Mucosa of rectum (tissue), 2 donors: Measurements from ENCODE around the gene TMEM151B.

Experiments used
- H3K27ac ChIP-seq, 2 donors: one replicate each; pipeline ENCODE4 v1.7.0; 2013; ENCODE audit warnings: inconsistent platforms in 2 of 2, low read depth in 2 of 2, low read length in 2 of 2
- H3K27me3 ChIP-seq, 2 donors: one replicate each; pipeline ENCODE4 v1.7.0; 2013; ENCODE audit warnings: low read length in 2 of 2; ENCODE audit not compliant: control insufficient read depth in 2 of 2, insufficient read depth in 2 of 2
- H3K36me3 ChIP-seq, 2 donors: one replicate each; pipeline ENCODE4 v1.7.0; 2013; ENCODE audit warnings: low read length in 2 of 2; ENCODE audit not compliant: control insufficient read depth in 2 of 2, insufficient read depth in 2 of 2
- H3K4me1 ChIP-seq, 2 donors: one replicate each; pipeline ENCODE4 v1.7.0; 2013; ENCODE audit warnings: low read length in 2 of 2, mild to moderate bottlenecking in 1 of 2; ENCODE audit not compliant: control insufficient read depth in 2 of 2, insufficient read depth in 2 of 2
- H3K4me3 ChIP-seq, 2 donors: one replicate each; pipeline ENCODE4 v1.7.0; 2013; ENCODE audit warnings: low read length in 2 of 2
- H3K9ac ChIP-seq, 2 donors: one replicate each; pipeline ENCODE4 v1.7.0; 2013; ENCODE audit warnings: low read length in 2 of 2, low read depth in 1 of 2, mild to moderate bottlenecking in 1 of 2
- H3K9me3 ChIP-seq, 2 donors: one replicate each; pipeline ENCODE4 v1.7.0; 2013; ENCODE audit warnings: low read length in 2 of 2; ENCODE audit not compliant: control insufficient read depth in 2 of 2
- donor health status: healthy.
- donor health status: Normal muscosa, but diverticular disease.

Gene TMEM151B

GRCh38 chr6:44251576-44252524, 18.4 kb upstream of the TMEM151B start:
- Histone ChIP-seq H3K4me1 (peaks cover 15 to 17% of the 10 kb centered on the region in 2 donors), H3K27ac (no peak overlapping the region), H3K9me3 (no peaks in the 10 kb centered on the region), H3K36me3 (peaks cover 61 to 65% of the 10 kb centered on the region in 2 donors), H3K9ac (no peak overlapping the region), H3K4me3 (no peak overlapping the region), H3K27me3 (no peaks in the 10 kb centered on the region)

DNA sequence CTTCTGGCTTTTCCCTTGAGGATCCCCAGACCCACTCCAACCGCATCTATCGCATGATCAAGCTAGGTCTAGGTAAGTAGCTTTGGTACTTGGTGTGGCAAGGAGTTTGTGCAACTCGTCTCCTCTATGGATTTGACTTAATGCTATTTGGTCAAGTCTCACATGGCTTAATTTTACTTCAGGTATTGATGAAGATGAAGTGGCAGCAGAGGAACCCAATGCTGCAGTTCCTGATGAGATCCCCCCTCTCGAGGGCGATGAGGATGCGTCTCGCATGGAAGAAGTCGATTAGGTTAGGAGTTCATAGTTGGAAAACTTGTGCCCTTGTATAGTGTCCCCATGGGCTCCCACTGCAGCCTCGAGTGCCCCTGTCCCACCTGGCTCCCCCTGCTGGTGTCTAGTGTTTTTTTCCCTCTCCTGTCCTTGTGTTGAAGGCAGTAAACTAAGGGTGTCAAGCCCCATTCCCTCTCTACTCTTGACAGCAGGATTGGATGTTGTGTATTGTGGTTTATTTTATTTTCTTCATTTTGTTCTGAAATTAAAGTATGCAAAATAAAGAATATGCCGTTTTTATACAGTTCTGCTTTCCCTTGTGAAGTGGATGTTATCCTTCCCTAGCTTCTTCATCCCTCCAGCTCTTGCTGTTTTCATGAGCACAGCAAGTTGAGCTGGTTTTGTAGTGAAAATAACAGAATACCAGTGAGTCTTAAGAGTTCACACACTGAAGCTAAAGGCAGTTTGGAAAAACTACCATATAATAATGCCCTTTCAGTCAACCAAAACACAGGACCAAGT, 16.7 kb upstream of the TMEM151B start:
- Histone ChIP-seq H3K4me1 (peaks cover 17 to 18% of the 10 kb centered on the region in 2 donors), H3K4me3 (no peak overlapping the region), H3K9ac (no peak overlapping the region), H3K27me3 (no peaks in the 10 kb centered on the region), H3K36me3 (peaks cover 61 to 65% of the 10 kb centered on the region in 2 donors), H3K27ac (no peak overlapping the region), H3K9me3 (no peaks in the 10 kb centered on the region)

DNA sequence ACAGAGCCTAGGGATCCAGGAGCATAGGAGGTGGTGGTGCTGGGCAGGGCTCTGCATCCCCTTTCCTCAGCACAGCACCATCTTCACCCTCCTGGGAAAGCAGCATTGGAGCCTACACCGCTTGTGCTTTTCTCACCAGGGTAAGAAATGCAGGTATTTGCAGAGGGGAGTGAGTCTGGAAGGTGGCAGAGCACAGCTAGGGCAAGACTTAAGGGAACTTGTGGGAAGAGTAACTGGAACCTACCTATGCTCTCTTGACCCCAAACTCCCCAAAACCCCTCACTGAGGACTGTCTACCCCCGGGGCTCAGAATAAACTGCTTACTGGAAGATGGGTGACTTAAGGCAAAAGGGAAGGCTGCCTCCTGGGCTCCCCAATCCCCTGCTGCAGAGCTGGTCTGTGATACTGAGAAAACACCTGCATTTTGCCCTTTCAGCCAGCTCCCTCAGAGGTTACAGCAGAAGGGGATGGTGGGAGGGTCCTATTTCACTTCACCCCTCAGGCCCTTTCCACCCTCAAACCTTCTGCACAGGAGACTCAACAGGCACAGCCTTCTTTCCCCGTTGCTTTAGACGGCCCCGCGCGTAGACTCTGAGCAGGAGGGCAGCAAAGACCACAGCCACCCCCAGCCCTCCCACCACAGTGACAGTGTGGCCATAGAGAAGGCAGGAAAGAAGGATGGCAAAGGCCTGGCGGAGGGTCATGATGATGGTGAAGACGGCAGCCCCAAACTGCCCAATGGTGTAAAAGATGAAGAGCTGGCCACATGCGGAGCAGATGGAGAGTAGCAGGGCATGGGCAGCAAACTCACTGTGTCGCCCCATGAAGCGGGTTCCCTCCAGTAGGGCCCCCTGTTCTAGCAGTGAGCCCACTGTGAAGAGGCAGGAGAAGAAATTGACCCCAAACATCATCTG, 15.8 kb upstream of the TMEM151B start:
- Histone ChIP-seq H3K4me1 (peaks cover 16 to 19% of the 10 kb centered on the region in 2 donors), H3K9ac (no peak overlapping the region), H3K4me3 (no peak overlapping the region), H3K36me3 (peaks cover 55 to 62% of the 10 kb centered on the region in 2 donors), H3K27ac (no peak overlapping the region), H3K9me3 (no peaks in the 10 kb centered on the region), H3K27me3 (no peaks in the 10 kb centered on the region)

DNA sequence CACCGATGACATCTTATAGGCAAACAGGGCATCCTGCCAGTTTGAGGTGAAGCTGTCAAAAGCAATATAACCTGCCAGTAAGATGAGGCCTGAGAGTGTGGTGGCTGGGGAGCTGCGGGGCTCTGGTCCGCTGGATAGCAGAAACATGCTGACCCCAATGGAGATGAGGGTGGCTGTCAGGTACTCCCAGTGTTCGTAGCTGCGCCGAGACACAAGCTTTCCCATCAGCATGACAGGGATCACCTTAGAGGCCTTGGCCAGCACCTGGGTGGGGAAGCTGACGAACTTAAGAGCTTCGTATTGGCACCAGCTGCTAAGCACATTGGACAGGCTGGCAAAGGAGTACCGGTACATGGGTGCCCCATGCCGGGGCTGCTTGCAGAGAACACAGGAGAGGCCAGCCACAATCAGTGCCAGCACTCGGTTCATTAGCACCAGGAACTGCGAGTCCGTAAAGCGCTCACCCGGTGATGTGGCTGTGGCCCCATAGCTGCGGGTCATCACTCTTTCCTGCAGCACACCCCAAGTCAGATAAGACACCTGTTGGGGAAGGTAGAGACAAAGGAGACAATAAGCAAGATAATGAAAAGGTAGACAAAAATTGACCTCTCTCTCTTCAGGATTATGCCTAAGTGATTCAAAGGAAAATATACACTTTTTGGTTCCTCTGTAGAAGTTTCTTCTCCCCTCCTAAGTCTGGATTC, 15.0 kb upstream of the TMEM151B start:
- no peak overlapping the region for H3K9ac ChIP-seq
- H3K4me3 ChIP-seq = no peak overlapping the region
- H3K9me3 ChIP-seq = no peaks in the 10 kb centered on the region
- H3K4me1 ChIP-seq = peaks cover 16 to 19% of the 10 kb centered on the region in 2 donors
- H3K36me3 ChIP-seq = peaks cover 49 to 62% of the 10 kb centered on the region in 2 donors
- no peak overlapping the region for H3K27ac ChIP-seq
- no peaks in the 10 kb centered on the region for H3K27me3 ChIP-seq

DNA sequence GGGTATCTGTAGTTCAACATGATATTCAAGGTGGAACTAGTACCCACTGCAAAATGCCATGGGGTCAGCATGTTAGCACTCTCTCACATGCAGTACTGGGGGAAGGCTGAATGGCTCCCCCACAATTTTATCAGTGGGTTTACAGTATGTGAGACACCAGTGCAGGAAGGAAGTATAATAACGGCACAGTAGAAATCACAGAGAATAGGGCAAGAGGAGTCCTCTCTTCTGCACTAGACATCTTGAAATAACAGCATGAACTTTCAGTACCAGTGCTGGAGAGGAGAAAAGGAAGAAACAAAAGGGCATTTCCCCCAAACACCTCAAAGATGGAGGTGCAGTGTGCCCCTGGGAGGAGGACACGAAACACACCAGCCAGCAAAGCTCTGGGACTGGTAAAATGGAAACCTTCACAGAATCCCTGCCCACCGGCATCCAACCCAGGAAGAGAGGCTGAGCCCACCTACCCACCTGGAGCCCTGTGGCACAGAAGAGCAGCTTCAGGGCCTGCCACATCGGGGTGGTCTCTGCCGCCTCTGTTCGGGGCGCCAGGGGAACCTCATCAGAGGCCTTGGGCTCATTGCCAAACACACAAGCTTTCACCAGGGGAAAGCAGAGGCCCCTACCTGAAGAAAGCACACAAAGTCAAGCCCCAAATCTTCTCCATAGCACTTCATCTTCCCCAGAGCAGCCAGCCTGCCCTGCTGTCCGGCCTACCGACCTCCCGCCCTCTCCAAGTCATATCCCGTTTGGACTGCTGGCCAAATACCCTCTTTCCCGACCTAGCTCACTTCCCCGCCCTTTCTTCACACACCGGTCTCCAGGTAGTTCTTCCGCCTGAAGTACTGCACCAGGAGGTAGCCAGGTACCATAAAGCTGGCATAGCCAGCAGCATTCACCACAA, 14.1 kb upstream of the TMEM151B start:
- H3K27ac ChIP-seq = peak overlapping the region; percentile 81 to 88
- H3K9me3 ChIP-seq = no peaks in the 10 kb centered on the region
- H3K9ac ChIP-seq = peak overlapping the region; percentile 75 to 82
- peaks cover 16 to 19% of the 10 kb centered on the region in 2 donors for H3K4me1 ChIP-seq
- H3K36me3 ChIP-seq = peaks cover 42 to 55% of the 10 kb centered on the region in 2 donors
- H3K27me3 ChIP-seq = no peaks in the 10 kb centered on the region
- H3K4me3 ChIP-seq = peak overlapping the region; percentile 73 to 81

DNA sequence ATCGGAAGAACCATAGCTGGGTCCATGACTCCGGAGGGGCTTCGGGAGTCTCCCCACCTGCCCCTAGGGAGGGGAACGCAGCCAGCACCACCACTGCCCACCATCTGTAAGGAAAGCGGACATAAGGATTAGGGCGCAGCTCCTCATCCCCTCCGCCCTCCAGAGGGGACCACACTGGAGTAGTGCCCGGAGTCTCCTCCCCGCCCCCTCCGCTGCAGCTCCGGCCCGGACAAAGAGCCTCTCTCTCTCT, 13.6 kb upstream of the TMEM151B start:
- H3K4me1 ChIP-seq = peaks cover 16 to 20% of the 10 kb centered on the region in 2 donors
- no peaks in the 10 kb centered on the region for H3K27me3 ChIP-seq
- H3K9me3 ChIP-seq = no peaks in the 10 kb centered on the region
- peak overlapping the region; percentile 81 to 88 for H3K27ac ChIP-seq
- H3K36me3 ChIP-seq = peaks cover 38 to 52% of the 10 kb centered on the region in 2 donors
- H3K9ac ChIP-seq = peak overlapping the region; percentile 75 to 82
- H3K4me3 ChIP-seq = peak overlapping the region; percentile 73 to 81

GRCh38 chr6:44257025-44257752, 13.1 kb upstream of the TMEM151B start, which contains the start of gene SLC35B2:
Gene SLC35B2 (minus strand): TSS chr6:44257528. CDS start chr6:44257410, 118 bp downstream.
- peaks cover 16 to 23% of the 10 kb centered on the region in 2 donors for H3K4me1 ChIP-seq
- H3K27me3 ChIP-seq = no peaks in the 10 kb centered on the region
- H3K9ac ChIP-seq = peak within 1 kb of the TSS; percentile 75 to 82
- H3K27ac ChIP-seq = peak within 1 kb of the TSS; percentile 81 to 88
- peak within 1 kb of the TSS; percentile 73 to 81 for H3K4me3 ChIP-seq
- peaks cover 35 to 47% of the 10 kb centered on the region in 2 donors for H3K36me3 ChIP-seq
- no peaks in the 10 kb centered on the region for H3K9me3 ChIP-seq

DNA sequence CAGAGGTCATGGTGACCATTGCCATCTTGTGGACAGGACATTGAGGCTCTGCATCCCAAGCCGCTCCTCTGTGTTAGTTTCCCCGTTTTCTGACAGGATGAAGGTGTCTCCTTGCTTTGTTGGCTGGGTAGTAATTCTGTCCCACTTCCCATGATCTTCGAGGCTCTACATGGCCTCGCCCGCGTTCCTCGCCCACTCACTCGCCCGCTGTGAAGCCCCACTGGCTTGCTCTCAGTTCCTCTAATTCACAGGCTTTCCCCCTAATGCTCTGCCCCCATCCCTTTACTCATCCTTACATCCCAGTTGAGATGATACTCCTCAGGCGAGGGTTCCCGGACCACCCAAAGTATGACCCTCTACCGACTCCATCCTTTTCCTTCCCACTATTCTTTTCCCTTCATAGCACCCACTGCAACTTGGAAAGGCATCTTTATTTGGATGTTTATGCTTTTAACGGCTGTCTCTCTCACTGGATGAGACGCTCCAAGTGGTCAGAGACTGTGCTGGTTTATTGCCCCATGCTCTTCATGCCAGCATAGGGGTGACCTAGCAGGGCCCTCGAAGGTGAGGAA, 12.4 kb upstream of the TMEM151B start:
- peak overlapping the region; percentile 73 to 81 for H3K4me3 ChIP-seq
- H3K36me3 ChIP-seq = peaks cover 31 to 46% of the 10 kb centered on the region in 2 donors
- H3K27ac ChIP-seq = peak overlapping the region in 1 of 2 donors; percentile 88
- H3K9ac ChIP-seq = peak overlapping the region; percentile 58 to 82
- H3K4me1 ChIP-seq = peaks cover 20 to 28% of the 10 kb centered on the region in 2 donors
- H3K27me3 ChIP-seq = no peaks in the 10 kb centered on the region
- no peaks in the 10 kb centered on the region for H3K9me3 ChIP-seq
